ENCODE results near the gene MARCKSL1.

Gene MARCKSL1

GRCh38 chr1:32351399-32352238, 15.6 kb upstream of the MARCKSL1 start:
- peaks cover 8% of the 10 kb centered on the region for H3K36me3 Mint-ChIP-seq (ENCODE audit: low read depth)
- H3K27ac Mint-ChIP-seq = peak overlapping the region; percentile 99 to 100 (median 100)
- TF ChIP-seq CTCF (IDR thresholded peaks at IDR 0.05; ENCODE audit: unreplicated experiment in 3 of 3) = no peak
- H3K9me3 Mint-ChIP-seq = no peaks in the 10 kb centered on the region
- peak overlapping the region; percentile 80 to 87 (median 87) for H3K4me3 Mint-ChIP-seq
- H3K4me1 Mint-ChIP-seq = peaks cover 37% of the 10 kb centered on the region
- peaks cover under 1% of the 10 kb centered on the region for H3K27me3 Mint-ChIP-seq (ENCODE audit: low read depth)

- peak overlapping the region; percentile 64 to 100 (median 99) for H3K27ac Mint-ChIP-seq
- H3K9me3 Mint-ChIP-seq = no peaks in the 10 kb centered on the region
- H3K4me3 Mint-ChIP-seq = peak overlapping the region; percentile 80 to 87 (median 87)
- peaks cover 8% of the 10 kb centered on the region for H3K36me3 Mint-ChIP-seq (ENCODE audit: low read depth)
- peaks cover 3% of the 10 kb centered on the region for H3K27me3 Mint-ChIP-seq (ENCODE audit: low read depth)
- peaks cover 39% of the 10 kb centered on the region for H3K4me1 Mint-ChIP-seq
- peak; percentile 46 to 66 (median 54) for TF ChIP-seq CTCF (IDR thresholded peaks at IDR 0.05; ENCODE audit: unreplicated experiment in 3 of 3)
Measured at GRCh38 chr1:32350785-32351398, 14.9 kb upstream of the MARCKSL1 start.

GRCh38 chr1:32349211-32349708, 13.2 kb upstream of the MARCKSL1 start:
- Mint-ChIP-seq H3K4me3 (peak overlapping the region; percentile 40 to 79 (median 59)), H3K27me3 (ENCODE audit: low read depth) (peaks cover 3% of the 10 kb centered on the region)
- TF ChIP-seq CTCF (IDR thresholded peaks at IDR 0.05; ENCODE audit: unreplicated experiment in 3 of 3) = no peak

GRCh38 chr1:32346532-32347157, 10.6 kb upstream of the MARCKSL1 start:
- H3K4me1 Mint-ChIP-seq = peaks cover 17% of the 10 kb centered on the region
- H3K9me3 Mint-ChIP-seq = no peaks in the 10 kb centered on the region
- TF ChIP-seq CTCF (IDR thresholded peaks at IDR 0.05; ENCODE audit: unreplicated experiment in 3 of 3) = no peak
- peaks cover 3% of the 10 kb centered on the region for H3K27me3 Mint-ChIP-seq (ENCODE audit: low read depth)
- peak overlapping the region in 2 of 3 experiments; percentile 11 to 33 for H3K4me3 Mint-ChIP-seq
- peak overlapping the region; percentile 9 to 67 (median 19) for H3K27ac Mint-ChIP-seq
- no peaks in the 10 kb centered on the region for H3K36me3 Mint-ChIP-seq (ENCODE audit: low read depth)

More at GRCh38 chr1:32349211-32349708, 13.2 kb upstream of the MARCKSL1 start:
- H3K4me1 Mint-ChIP-seq = peaks cover 36% of the 10 kb centered on the region
- H3K9me3 Mint-ChIP-seq = no peaks in the 10 kb centered on the region
- no peaks in the 10 kb centered on the region for H3K36me3 Mint-ChIP-seq (ENCODE audit: low read depth)
- H3K27ac Mint-ChIP-seq = peak overlapping the region; percentile 45 to 74 (median 67)

- peak overlapping the region; percentile 19 to 67 (median 59) for H3K27ac Mint-ChIP-seq
- no peak for TF ChIP-seq CTCF (IDR thresholded peaks at IDR 0.05; ENCODE audit: unreplicated experiment in 3 of 3)
- no peaks in the 10 kb centered on the region for H3K36me3 Mint-ChIP-seq (ENCODE audit: low read depth)
- H3K4me3 Mint-ChIP-seq = no peak overlapping the region
- no peaks in the 10 kb centered on the region for H3K9me3 Mint-ChIP-seq
- H3K4me1 Mint-ChIP-seq = peaks cover 17% of the 10 kb centered on the region
- H3K27me3 Mint-ChIP-seq (ENCODE audit: low read depth) = peaks cover 3% of the 10 kb centered on the region
Measured at GRCh38 chr1:32345289-32345827, 9.3 kb upstream of the MARCKSL1 start.

All from nephron (organoid).